Measurements from ENCODE around the gene PTK6. TPM values are rescaled to one million over a fixed set of nuclear protein-coding genes. Genes with fewer than 3 reads are reported as not detected.
A peak's percentile ranks its signal among the peaks of the same experiment; 100 is the strongest.

The PTK6 gene
- total and polyA plus RNA-seq, 5 donors from 2014 or later, result 0.15 to 0.21 (median 0.19) TPM; not detected in 1

- DNase-seq (peak; percentile 68 to 91 (median 88)), ATAC-seq (ENCODE audit: low read depth in 2 of 2) (peak; percentile 64 to 67)
- peaks cover 28% of the 10 kb centered on the region for H3K4me1 ChIP-seq (ENCODE audit: control insufficient read depth, insufficient read depth, low read length, poor library complexity, severe bottlenecking)
- H3K36me3 Mint-ChIP-seq, result no peaks in the 10 kb centered on the region
- H3K4me3 Mint-ChIP-seq, result peak overlapping the region; percentile 66 to 88 (median 76)
- peaks cover 0 to 1% (median 0%) of the 10 kb centered on the region in 7 donors for H3K9me3 Mint-ChIP-seq
- H3K27me3 Mint-ChIP-seq, result peaks cover 13% of the 10 kb centered on the region
- no peak overlapping the region for H3K4me3 ChIP-seq (ENCODE audit: low read depth, low read length)
- H3K27ac Mint-ChIP-seq, result peak overlapping the region in 2 of 3 donors; percentile 81 to 91
- no peaks in the 10 kb centered on the region for H3K9me3 ChIP-seq (ENCODE audit: control insufficient read depth in 2 of 2, low read length in 2 of 2)
- no peaks in the 10 kb centered on the region for H3K36me3 ChIP-seq (ENCODE audit: control insufficient read depth, insufficient read depth, low read length)
- no peaks in the 10 kb centered on the region for H3K27me3 ChIP-seq (ENCODE audit: control insufficient read depth, insufficient read depth, low read length)
- peak overlapping the region; percentile 81 for H3K27ac ChIP-seq (ENCODE audit: insufficient read depth, low read length, poor library complexity, severe bottlenecking)
- H3K4me1 Mint-ChIP-seq, result peaks cover 0 to 33% (median 9%) of the 10 kb centered on the region in 4 donors
Observed at GRCh38 chr20:63553251-63553932, 16.2 kb upstream of the PTK6 start.

GRCh38 chr20:63552481-63553249, 15.5 kb upstream of the PTK6 start:
- H3K27ac ChIP-seq (ENCODE audit: insufficient read depth, low read length, poor library complexity, severe bottlenecking), result peak overlapping the region; percentile 81
- H3K27me3 ChIP-seq (ENCODE audit: control insufficient read depth, insufficient read depth, low read length), result no peaks in the 10 kb centered on the region
- peak; percentile 38 to 87 (median 78) for DNase-seq
- peak overlapping the region; percentile 66 to 88 (median 76) for H3K4me3 Mint-ChIP-seq
- H3K9me3 Mint-ChIP-seq, result peaks cover 0 to 1% (median 0%) of the 10 kb centered on the region in 7 donors
- H3K36me3 Mint-ChIP-seq, result no peaks in the 10 kb centered on the region
- H3K27ac Mint-ChIP-seq, result peak overlapping the region; percentile 81 to 92 (median 91)
- peak; percentile 41 to 56 for ATAC-seq (ENCODE audit: low read depth in 2 of 2)
- no peaks in the 10 kb centered on the region for H3K36me3 ChIP-seq (ENCODE audit: control insufficient read depth, insufficient read depth, low read length)
- peaks cover 0 to 33% (median 9%) of the 10 kb centered on the region in 4 donors for H3K4me1 Mint-ChIP-seq
- peaks cover 13% of the 10 kb centered on the region for H3K27me3 Mint-ChIP-seq
- H3K4me3 ChIP-seq (ENCODE audit: low read depth, low read length), result peak overlapping the region; percentile 37
- H3K9me3 ChIP-seq (ENCODE audit: control insufficient read depth in 2 of 2, low read length in 2 of 2), result no peaks in the 10 kb centered on the region
- peaks cover 28% of the 10 kb centered on the region for H3K4me1 ChIP-seq (ENCODE audit: control insufficient read depth, insufficient read depth, low read length, poor library complexity, severe bottlenecking)

DNA sequence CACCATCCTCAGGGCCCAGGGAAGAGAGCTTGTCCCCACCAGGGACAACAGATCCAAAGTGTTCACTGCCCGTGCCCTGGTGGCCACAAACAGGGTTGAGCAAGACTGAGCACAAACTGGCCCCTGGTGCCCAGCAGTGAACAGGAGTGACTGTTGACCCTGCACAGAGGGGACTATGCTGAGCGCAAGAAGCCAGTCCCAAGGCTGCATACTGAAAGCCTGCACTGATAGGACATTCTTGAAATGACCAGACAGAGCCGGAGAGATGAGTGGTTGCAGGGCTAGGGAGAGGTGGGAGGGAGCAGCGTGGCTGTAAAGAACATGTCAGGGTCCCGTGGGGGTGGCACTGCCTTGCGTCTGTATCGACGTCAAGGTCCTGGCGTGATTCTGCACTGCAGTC, 13.9 kb upstream of the PTK6 start:
- peaks cover 28% of the 10 kb centered on the region for H3K4me1 ChIP-seq (ENCODE audit: control insufficient read depth, insufficient read depth, low read length, poor library complexity, severe bottlenecking)
- H3K9me3 ChIP-seq (ENCODE audit: control insufficient read depth in 2 of 2, low read length in 2 of 2), result no peaks in the 10 kb centered on the region
- Mint-ChIP-seq H3K4me1 (peaks cover 0 to 30% (median 9%) of the 10 kb centered on the region in 4 donors), H3K4me3 (peak overlapping the region in 1 of 4 donors; percentile 19), H3K36me3 (no peaks in the 10 kb centered on the region), H3K9me3 (peaks cover 0 to 1% (median 0%) of the 10 kb centered on the region in 7 donors), H3K27ac (peak overlapping the region in 1 of 3 donors; percentile 56), H3K27me3 (peaks cover 16% of the 10 kb centered on the region)
- no peak overlapping the region for H3K4me3 ChIP-seq (ENCODE audit: low read depth, low read length)
- ATAC-seq (ENCODE audit: low read depth in 2 of 2), result no peak
- H3K27me3 ChIP-seq (ENCODE audit: control insufficient read depth, insufficient read depth, low read length), result no peaks in the 10 kb centered on the region
- no peak overlapping the region for H3K27ac ChIP-seq (ENCODE audit: insufficient read depth, low read length, poor library complexity, severe bottlenecking)
- no peaks in the 10 kb centered on the region for H3K36me3 ChIP-seq (ENCODE audit: control insufficient read depth, insufficient read depth, low read length)
- no peak for DNase-seq

DNA sequence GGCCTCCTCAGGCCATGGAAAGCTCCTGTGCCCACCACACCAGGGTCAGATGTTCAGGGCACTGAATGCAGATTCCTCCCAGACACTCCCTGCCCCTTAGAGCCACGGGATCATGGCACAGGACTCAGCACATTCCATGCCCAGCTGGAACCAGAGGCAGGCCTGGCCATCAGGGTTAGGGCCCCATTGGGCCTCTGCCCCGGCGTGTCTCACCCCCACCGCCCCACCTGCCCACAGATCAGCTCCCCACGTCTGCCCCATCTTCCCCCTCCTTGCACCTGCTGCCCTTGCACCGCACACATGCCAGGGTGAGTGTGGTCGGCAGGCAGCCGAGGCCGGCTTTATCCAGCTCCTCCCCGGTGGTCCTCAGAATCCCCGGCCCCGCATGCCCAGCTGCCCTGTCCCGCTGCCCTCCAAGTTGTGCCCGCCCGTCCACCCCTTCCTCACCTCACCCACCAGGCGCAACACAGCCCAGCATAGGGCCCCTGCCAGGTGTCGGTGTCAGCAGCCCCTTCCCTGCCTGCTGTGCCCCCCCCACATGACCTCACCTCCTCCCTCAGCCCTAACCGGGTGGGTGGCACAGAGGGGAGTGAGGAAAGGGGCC, 12.6 kb upstream of the PTK6 start:
- H3K4me1 Mint-ChIP-seq, result peaks cover 0 to 30% (median 12%) of the 10 kb centered on the region in 4 donors
- DNase-seq, result no peak
- Histone ChIP-seq H3K4me1 (ENCODE audit: control insufficient read depth, insufficient read depth, low read length, poor library complexity, severe bottlenecking) (peaks cover 28% of the 10 kb centered on the region), H3K27me3 (ENCODE audit: control insufficient read depth, insufficient read depth, low read length) (no peaks in the 10 kb centered on the region), H3K36me3 (ENCODE audit: control insufficient read depth, insufficient read depth, low read length) (no peaks in the 10 kb centered on the region), H3K4me3 (ENCODE audit: low read depth, low read length) (no peak overlapping the region), H3K9me3 (ENCODE audit: control insufficient read depth in 2 of 2, low read length in 2 of 2) (no peaks in the 10 kb centered on the region), H3K27ac (ENCODE audit: insufficient read depth, low read length, poor library complexity, severe bottlenecking) (no peak overlapping the region)
- H3K9me3 Mint-ChIP-seq, result peaks cover 0 to 1% (median 0%) of the 10 kb centered on the region in 7 donors
- no peak overlapping the region for H3K4me3 Mint-ChIP-seq
- H3K27me3 Mint-ChIP-seq, result peaks cover 16% of the 10 kb centered on the region
- no peaks in the 10 kb centered on the region for H3K36me3 Mint-ChIP-seq
- no peak for ATAC-seq (ENCODE audit: low read depth in 2 of 2)
- H3K27ac Mint-ChIP-seq, result no peak overlapping the region

DNA sequence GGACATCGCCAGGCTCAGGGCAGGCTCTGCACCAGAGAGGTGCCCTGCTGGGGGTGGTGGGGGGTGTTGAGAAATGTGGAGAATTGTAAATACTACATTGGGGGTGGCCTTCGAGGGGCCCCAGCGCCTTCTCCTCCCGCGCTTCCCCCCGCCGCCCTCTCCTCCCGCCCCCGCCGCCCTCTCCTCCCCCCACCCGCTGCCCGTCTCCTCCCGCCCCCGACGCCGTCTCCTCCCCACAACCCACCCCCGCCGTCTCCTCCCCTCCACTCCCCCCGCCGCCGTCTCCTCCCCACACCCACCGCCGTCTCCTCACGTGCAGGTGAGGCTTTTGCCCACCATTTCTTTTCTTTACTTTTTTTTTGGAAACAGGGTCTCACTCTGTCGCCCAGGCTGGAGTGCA, 11.8 kb upstream of the PTK6 start:
- no peak for DNase-seq
- Mint-ChIP-seq H3K4me1 (peaks cover 0 to 23% (median 12%) of the 10 kb centered on the region in 4 donors), H3K27me3 (peaks cover 16% of the 10 kb centered on the region), H3K36me3 (no peaks in the 10 kb centered on the region), H3K27ac (no peak overlapping the region), H3K9me3 (peaks cover 0 to 1% (median 0%) of the 10 kb centered on the region in 7 donors), H3K4me3 (peak overlapping the region in 1 of 4 donors; percentile 82)
- H3K27ac ChIP-seq (ENCODE audit: insufficient read depth, low read length, poor library complexity, severe bottlenecking), result no peak overlapping the region
- H3K9me3 ChIP-seq (ENCODE audit: control insufficient read depth in 2 of 2, low read length in 2 of 2), result no peaks in the 10 kb centered on the region
- no peak for ATAC-seq (ENCODE audit: low read depth in 2 of 2)
- no peaks in the 10 kb centered on the region for H3K27me3 ChIP-seq (ENCODE audit: control insufficient read depth, insufficient read depth, low read length)
- no peaks in the 10 kb centered on the region for H3K36me3 ChIP-seq (ENCODE audit: control insufficient read depth, insufficient read depth, low read length)
- peaks cover 21% of the 10 kb centered on the region for H3K4me1 ChIP-seq (ENCODE audit: control insufficient read depth, insufficient read depth, low read length, poor library complexity, severe bottlenecking)
- H3K4me3 ChIP-seq (ENCODE audit: low read depth, low read length), result no peak overlapping the region

- Histone ChIP-seq H3K4me3 (ENCODE audit: low read depth, low read length) (no peak overlapping the region), H3K4me1 (ENCODE audit: control insufficient read depth, insufficient read depth, low read length, poor library complexity, severe bottlenecking) (peaks cover 17% of the 10 kb centered on the region), H3K27me3 (ENCODE audit: control insufficient read depth, insufficient read depth, low read length) (no peaks in the 10 kb centered on the region), H3K36me3 (ENCODE audit: control insufficient read depth, insufficient read depth, low read length) (no peaks in the 10 kb centered on the region), H3K27ac (ENCODE audit: insufficient read depth, low read length, poor library complexity, severe bottlenecking) (no peak overlapping the region), H3K9me3 (ENCODE audit: control insufficient read depth in 2 of 2, low read length in 2 of 2) (no peaks in the 10 kb centered on the region)
- Mint-ChIP-seq H3K9me3 (peaks cover 0 to 1% (median 0%) of the 10 kb centered on the region in 7 donors), H3K27ac (no peak overlapping the region), H3K27me3 (peaks cover 16% of the 10 kb centered on the region), H3K4me3 (no peak overlapping the region), H3K4me1 (peaks cover 3 to 24% (median 15%) of the 10 kb centered on the region in 4 donors), H3K36me3 (no peaks in the 10 kb centered on the region)
- DNase-seq (no peak), ATAC-seq (ENCODE audit: low read depth in 2 of 2) (no peak)
Observed at GRCh38 chr20:63548542-63548941, 11.4 kb upstream of the PTK6 start.

GRCh38 chr20:63547725-63548480, 10.7 kb upstream of the PTK6 start, which contains the start of gene SRMS:
SRMS (minus strand) TSS chr20:63547749; CDS start chr20:63547463, 286 bp downstream.
- Histone ChIP-seq H3K27me3 (ENCODE audit: control insufficient read depth, insufficient read depth, low read length) (no peaks in the 10 kb centered on the region), H3K36me3 (ENCODE audit: control insufficient read depth, insufficient read depth, low read length) (no peaks in the 10 kb centered on the region), H3K4me1 (ENCODE audit: control insufficient read depth, insufficient read depth, low read length, poor library complexity, severe bottlenecking) (peaks cover 10% of the 10 kb centered on the region), H3K9me3 (ENCODE audit: control insufficient read depth in 2 of 2, low read length in 2 of 2) (no peaks in the 10 kb centered on the region), H3K4me3 (ENCODE audit: low read depth, low read length) (no peak within 1 kb of the TSS), H3K27ac (ENCODE audit: insufficient read depth, low read length, poor library complexity, severe bottlenecking) (no peak within 1 kb of the TSS)
- ATAC-seq (ENCODE audit: low read depth in 2 of 2), result no peak
- H3K27ac Mint-ChIP-seq, result peak within 1 kb of the TSS in 1 of 3 donors; percentile 4
- peaks cover 16% of the 10 kb centered on the region for H3K27me3 Mint-ChIP-seq
- no peaks in the 10 kb centered on the region for H3K36me3 Mint-ChIP-seq
- DNase-seq, result no peak
- peaks cover 4 to 23% (median 13%) of the 10 kb centered on the region in 4 donors for H3K4me1 Mint-ChIP-seq
- H3K9me3 Mint-ChIP-seq, result peaks cover 0 to 1% (median 0%) of the 10 kb centered on the region in 7 donors
- peak within 1 kb of the TSS in 1 of 4 donors; percentile 29 for H3K4me3 Mint-ChIP-seq
